B cell (primary cell): ENCODE data around the gene SLC3A2. TPM values are rescaled to one million over a fixed set of nuclear protein-coding genes. Genes with fewer than 3 reads are reported as not detected.

Experiments used
- ATAC-seq: fragments of 200-7000 bp; cut with Tn5 transposase; one replicate; pipeline ENCODE4 v1.10.0; 2021; ENCODE audit warnings: low read depth, mild to moderate bottlenecking, moderate number of reproducible peaks, moderate library complexity
- CTCF ChIA-PET: fragments of 350-600 bp; sonication (Branson Sonifier 250); formaldehyde crosslinking; loops from one replicate; lab custom pipeline; 2021; ENCODE audit warnings: antibody characterized with exemption, inconsistent platforms; lab: Charles Lee
- POLR2A ChIA-PET: fragments of 350-600 bp; sonication (Branson Sonifier 250); formaldehyde crosslinking; loops from one replicate; lab custom pipeline; 2021; ENCODE audit warnings: antibody characterized with exemption; lab: Charles Lee
- DNase-seq: peaks from one replicate; pipeline ENCODE4 v3.0.0; 2013
- H2AFZ ChIP-seq: 2 replicates; pipeline ENCODE4 v1.6.1; 2012; ENCODE audit warnings: mild to moderate bottlenecking, low read depth, low read length; ENCODE audit not compliant: insufficient read depth, poor library complexity, severe bottlenecking
- H3K27ac ChIP-seq, 2 donors: 1 replicate in 1 of 2; 2 replicates in 1 of 2; pipeline ENCODE4 v1.5.1; 2012 to 2013; ENCODE audit warnings: low read length in 2 of 2, mild to moderate bottlenecking in 2 of 2, moderate library complexity in 1 of 2
- H3K27me3 ChIP-seq, 4 experiments: fragments of 200-600 bp in 1 of 4; sonication (generic) in 1 of 4; replicated peaks in 1 of 4; 1 replicate in 2 of 4; 2 replicates in 2 of 4; pipeline versions ENCODE4 v1.6.1 to v1.7.0; 2013 to 2016; ENCODE audit warnings: low read length in 3 of 4, mild to moderate bottlenecking in 2 of 4, mixed read lengths in 1 of 4, moderate library complexity in 1 of 4; ENCODE audit not compliant: insufficient read depth in 4 of 4, control insufficient read depth in 3 of 4; ENCODE audit errors: control extremely low read depth in 1 of 4
- H3K36me3 ChIP-seq, 2 experiments: replicated peaks in 1 of 2; 1 replicate in 1 of 2; 2 replicates in 1 of 2; pipeline versions ENCODE4 v1.6.1 to v1.7.1; 2013; ENCODE audit warnings: low read length in 1 of 2; ENCODE audit not compliant: insufficient read depth in 2 of 2, control insufficient read depth in 1 of 2; ENCODE audit errors: control extremely low read depth in 1 of 2, extremely low read depth in 1 of 2
- H3K4me1 ChIP-seq, 2 donors: fragments of 200-600 bp in 1 of 2; sonication (generic) in 1 of 2; 1 replicate in 1 of 2; 2 replicates in 1 of 2; pipeline versions ENCODE4 v1.5.1 to v1.6.1; 2013 to 2017; ENCODE audit warnings: low read length in 2 of 2; ENCODE audit not compliant: control insufficient read depth in 2 of 2, insufficient read depth in 2 of 2
- H3K4me2 ChIP-seq: replicated peaks from 2 replicates; pipeline ENCODE3; 2012; ENCODE audit warnings: mild to moderate bottlenecking, low read depth, low read length; ENCODE audit not compliant: poor library complexity, severe bottlenecking
- H3K4me3 ChIP-seq, 5 experiments: fragments of 200-600 bp in 1 of 5; sonication (generic) in 1 of 5; 1 replicate in 3 of 5; 2 replicates in 2 of 5; pipeline versions ENCODE4 v1.5.1 to v1.7.0; 2011 to 2016; ENCODE audit warnings: low read length in 4 of 5, mild to moderate bottlenecking in 4 of 5, low read depth in 2 of 5, control low read depth in 1 of 5, moderate library complexity in 1 of 5; ENCODE audit not compliant: insufficient read depth in 1 of 5; ENCODE audit errors: control extremely low read depth in 1 of 5, extremely low read depth in 1 of 5
- H3K79me2 ChIP-seq: fragments of 200-600 bp; sonication (generic); one replicate; pipeline ENCODE4 v1.6.0; 2016; ENCODE audit warnings: low read length; ENCODE audit not compliant: control insufficient read depth, insufficient read depth
- H3K9ac ChIP-seq: fragments of 200-600 bp; sonication (generic); 2 replicates; pipeline ENCODE4 v1.6.1; 2017; ENCODE audit warnings: mild to moderate bottlenecking, low read length, moderate library complexity
- H3K9me3 ChIP-seq, 3 donors: one replicate each; pipeline versions ENCODE4 v1.6.1 to v1.7.1; 2013; ENCODE audit warnings: low read length in 2 of 3; ENCODE audit not compliant: control insufficient read depth in 2 of 3, insufficient read depth in 1 of 3; ENCODE audit errors: control extremely low read depth in 1 of 3
- H4K20me1 ChIP-seq: 2 replicates; pipeline ENCODE4 v1.6.0; 2012; ENCODE audit warnings: mild to moderate bottlenecking, low read length; ENCODE audit not compliant: insufficient read depth, control insufficient read depth, poor library complexity, severe bottlenecking
- H3K27ac Mint-ChIP-seq: one replicate; pipeline ENCODE4 v1.8.0; 2021; ENCODE audit warnings: mixed read lengths
- H3K27me3 Mint-ChIP-seq: one replicate; pipeline ENCODE4 v1.8.0; 2021; ENCODE audit warnings: mixed read lengths
- H3K4me1 Mint-ChIP-seq: one replicate; pipeline ENCODE4 v1.8.0; 2021; ENCODE audit warnings: mixed read lengths
- H3K4me3 Mint-ChIP-seq: one replicate; pipeline ENCODE4 v1.8.0; 2021; ENCODE audit warnings: mixed read lengths
- H3K9me3 Mint-ChIP-seq: one replicate; pipeline ENCODE4 v1.8.0; 2022; ENCODE audit warnings: mixed read lengths; ENCODE audit not compliant: insufficient read depth
- CTCF ChIP-seq: fragments of 200-600 bp; IDR thresholded peaks from one replicate; pipeline ENCODE4 v1.8.0; 2022; ENCODE audit warnings: antibody characterized with exemption, mild to moderate bottlenecking
- EZH2 ChIP-seq: IDR thresholded peaks from 2 replicates; pipeline ENCODE4 v1.6.1; 2012; ENCODE audit warnings: borderline replicate concordance, low read depth, mild to moderate bottlenecking, moderate library complexity, low read length; ENCODE audit not compliant: insufficient read depth, poor library complexity, severe bottlenecking
- WGBS: methylation state at CpG from one replicate; pipeline ENCODE4 v1.1.5; 2013; ENCODE audit warnings: missing lambda C conversion rate; ENCODE audit not compliant: insufficient coverage; 5-methylcytosine and 5-hydroxymethylcytosine counted together
- intact Hi-C: fragments of 100-400 bp; cut with micrococcal nuclease; formaldehyde crosslinking; loops from one replicate; pipeline ENCODE4 v1.10.0; 2022
- polyA plus RNA-seq: library from polyadenylated mRNA; depleted of rRNA; stranded (reverse); fragments of >200 nt; gene quantifications from 2 replicates; pipeline ENCODE4 v1.2.3, GENCODE V29; 2012
- total RNA-seq, 2 donors: library from RNA; stranded (reverse); fragments of 120-200 nt in 1 of 2; gene quantifications; 1 replicate in 1 of 2; 2 replicates in 1 of 2; pipeline versions ENCODE4 v1.2.3 to v1.2.4, GENCODE V29; 2013 to 2022

Gene SLC3A2
- total and polyA plus RNA-seq, 2 donors (not counting 1 experiment from before 2014, with no cell fraction given), result 92.0 to 148 TPM

DNA sequence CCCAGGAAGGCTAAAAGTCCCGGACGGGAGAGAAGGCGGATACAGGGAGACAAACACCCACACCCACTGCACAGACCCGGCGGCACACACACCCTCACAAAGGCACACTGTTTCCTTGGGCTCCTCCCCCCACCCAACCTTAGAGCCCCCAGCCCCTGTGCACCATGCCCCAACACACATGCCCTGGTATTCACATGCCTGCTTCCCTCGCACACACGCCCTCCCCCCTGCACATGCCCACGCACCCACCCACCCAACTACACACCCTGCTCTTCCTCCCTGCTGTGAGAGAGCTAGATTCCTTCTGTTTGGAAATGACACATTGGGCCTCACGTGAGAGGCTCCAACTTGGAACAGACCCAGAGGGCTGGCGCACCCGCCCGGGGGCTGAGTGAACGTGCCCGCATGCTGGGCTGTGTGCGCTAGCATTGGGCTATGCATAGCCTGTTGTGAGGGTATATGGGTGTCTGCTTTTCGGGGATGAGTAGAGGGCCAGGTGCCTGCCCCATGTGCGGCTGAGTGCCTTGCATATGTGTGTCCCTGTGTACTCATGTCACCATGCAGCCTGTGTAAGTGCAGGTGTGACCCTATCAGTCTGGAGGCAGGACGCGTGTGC lies 41.0 kb downstream of the SLC3A2 start:
- no peaks in the 10 kb centered on the region for H4K20me1 ChIP-seq
- no peak overlapping the region for H3K27ac Mint-ChIP-seq
- POLR2A ChIA-PET, result no interaction called here
- WGBS, result 58% methylated on average over 19 of the region's 19 CpGs
- H3K9me3 Mint-ChIP-seq, result no peaks in the 10 kb centered on the region
- DNase-seq, result no peak
- no peak overlapping the region for H3K4me3 Mint-ChIP-seq
- no peak overlapping the region for H3K4me3 ChIP-seq
- no peak overlapping the region for H3K4me2 ChIP-seq
- H3K9ac ChIP-seq, result no peak overlapping the region
- H3K9me3 ChIP-seq, result peaks cover 0 to 23% (median 0%) of the 10 kb centered on the region in 3 donors
- no peak overlapping the region for H3K27ac ChIP-seq
- H3K4me1 Mint-ChIP-seq, result peaks cover 30% of the 10 kb centered on the region
- H3K4me1 ChIP-seq, result peaks cover 32 to 35% of the 10 kb centered on the region in 2 donors
- TF ChIP-seq CTCF, result no peak
- no peak for TF ChIP-seq EZH2
- peaks cover 57% of the 10 kb centered on the region for H3K27me3 Mint-ChIP-seq
- peaks cover 0 to 52% (median 27%) of the 10 kb centered on the region in 4 experiments for H3K27me3 ChIP-seq
- CTCF ChIA-PET, result interaction anchor here (1.6 kb wide), 1 partner anchor 16 kb away, joined by 5 read pairs; no protein-coding TSS in a partner anchor
- H2AFZ ChIP-seq, result no peak overlapping the region
- no peaks in the 10 kb centered on the region for H3K36me3 ChIP-seq
- no peaks in the 10 kb centered on the region for H3K79me2 ChIP-seq
- intact Hi-C loops, result no loop called here
- no peak for ATAC-seq

GRCh38 chr11:62922189-62922589 lies 41.5 kb downstream of the SLC3A2 start:
- no peaks in the 10 kb centered on the region for H4K20me1 ChIP-seq
- intact Hi-C loops, result no loop called here
- no peak overlapping the region for H3K9ac ChIP-seq
- TF ChIP-seq CTCF (no peak), EZH2 (no peak)
- CTCF ChIA-PET, result interaction anchor here (1.6 kb wide), 1 partner anchor 16 kb away, joined by 5 read pairs; no protein-coding TSS in a partner anchor
- peaks cover 61% of the 10 kb centered on the region for H3K27me3 Mint-ChIP-seq
- POLR2A ChIA-PET, result no interaction called here
- ATAC-seq, result no peak
- no peak for DNase-seq
- H3K4me1 Mint-ChIP-seq, result peaks cover 32% of the 10 kb centered on the region
- no peak overlapping the region for H3K27ac Mint-ChIP-seq
- no peaks in the 10 kb centered on the region for H3K79me2 ChIP-seq
- 33% methylated on average over 1 of the region's 4 CpGs for WGBS
- no peak overlapping the region for H2AFZ ChIP-seq
- H3K4me1 ChIP-seq, result peaks cover 37 to 39% of the 10 kb centered on the region in 2 donors
- peak overlapping the region; percentile 71 for H3K4me3 Mint-ChIP-seq
- no peaks in the 10 kb centered on the region for H3K9me3 Mint-ChIP-seq
- H3K27me3 ChIP-seq, result peaks cover 0 to 57% (median 32%) of the 10 kb centered on the region in 4 experiments
- no peak overlapping the region for H3K4me2 ChIP-seq
- no peak overlapping the region for H3K4me3 ChIP-seq
- H3K27ac ChIP-seq, result no peak overlapping the region
- peaks cover 0 to 28% (median 0%) of the 10 kb centered on the region in 3 donors for H3K9me3 ChIP-seq
- no peaks in the 10 kb centered on the region for H3K36me3 ChIP-seq
